GM18526 (cell line): ENCODE results near the gene IDE.

ENCODE experiments used
- POLR2A ChIP-seq: IDR thresholded peaks from 3 replicates; pipeline ENCODE4 v1.6.1; 2011; ENCODE audit not compliant: insufficient read length; ENCODE audit errors: extremely low read depth

The IDE gene

DNA sequence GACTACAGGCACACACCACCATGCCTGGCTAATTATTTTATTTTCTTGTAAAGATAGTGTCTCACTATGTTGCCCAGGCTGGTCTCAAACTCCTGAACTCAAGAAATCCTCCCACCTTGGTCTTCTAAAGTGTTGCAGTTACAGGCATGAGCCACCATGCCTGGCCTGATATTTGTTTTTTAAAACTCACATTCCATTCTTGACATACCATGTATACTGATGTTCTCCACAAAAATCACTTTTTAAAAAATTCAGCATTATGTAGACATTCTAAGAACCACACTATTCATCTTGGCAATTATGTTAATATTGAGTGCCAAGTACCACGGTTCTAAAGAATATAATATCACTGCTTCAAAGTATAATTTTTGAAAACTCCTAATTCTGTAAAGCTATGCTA lies 43.5 kb downstream of the IDE start:
- TF ChIP-seq POLR2A, result no peak

GRCh38 chr10:92527716-92528115 lies 46.2 kb downstream of the IDE start:
- no peak for TF ChIP-seq POLR2A

- TF ChIP-seq POLR2A, result no peak
These were observed 50.3 kb downstream of the IDE start for GRCh38 chr10:92523639-92524038.

DNA sequence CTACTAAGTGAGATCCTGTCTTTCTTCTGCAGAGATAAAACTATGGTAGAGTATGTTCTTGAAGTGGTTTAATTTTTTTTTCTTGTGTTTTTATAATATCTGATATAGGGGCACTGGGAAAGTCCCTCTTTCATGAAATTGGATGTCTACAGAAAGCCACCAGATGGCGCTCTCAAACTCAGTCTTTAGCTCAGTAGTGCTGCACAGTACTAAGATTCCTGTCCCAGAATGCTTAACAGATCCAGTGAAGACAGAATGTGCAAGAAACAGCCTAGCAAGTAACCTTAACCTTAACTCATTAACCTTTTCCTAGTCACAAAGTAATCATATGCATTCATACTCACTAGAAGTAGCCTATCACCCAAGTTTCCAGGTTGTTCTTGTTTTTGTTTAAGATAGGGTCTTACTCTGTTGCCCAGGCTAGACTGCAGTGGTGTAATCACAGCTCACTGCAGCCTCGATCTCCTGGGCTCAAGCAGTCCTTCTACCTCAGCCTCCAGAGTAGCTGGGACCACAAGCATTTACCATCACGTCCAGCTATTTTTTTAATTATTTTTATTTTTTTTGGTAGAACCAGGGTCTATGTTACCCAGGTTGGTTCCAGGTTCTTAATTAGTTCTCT lies 56.7 kb downstream of the IDE start:
- no peak for TF ChIP-seq POLR2A

DNA sequence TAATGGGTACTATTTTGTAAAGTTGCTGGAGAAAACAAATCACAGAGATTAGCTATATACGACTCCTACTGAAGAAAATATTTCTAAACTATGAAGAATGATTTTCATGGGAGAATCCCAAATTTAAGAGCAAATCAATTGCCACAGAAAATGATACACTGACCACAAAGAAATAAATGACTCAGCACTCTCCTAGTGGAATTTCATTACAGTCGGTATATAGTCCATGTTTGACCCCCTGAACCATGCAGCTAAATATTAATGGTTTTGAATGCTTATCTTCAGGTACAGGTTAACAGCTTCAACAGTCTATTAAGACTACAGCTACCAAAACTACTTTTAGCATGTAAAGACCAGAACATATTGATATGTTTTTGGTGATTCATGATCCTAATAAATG lies 65.0 kb downstream of the IDE start:
- TF ChIP-seq POLR2A, result no peak

DNA sequence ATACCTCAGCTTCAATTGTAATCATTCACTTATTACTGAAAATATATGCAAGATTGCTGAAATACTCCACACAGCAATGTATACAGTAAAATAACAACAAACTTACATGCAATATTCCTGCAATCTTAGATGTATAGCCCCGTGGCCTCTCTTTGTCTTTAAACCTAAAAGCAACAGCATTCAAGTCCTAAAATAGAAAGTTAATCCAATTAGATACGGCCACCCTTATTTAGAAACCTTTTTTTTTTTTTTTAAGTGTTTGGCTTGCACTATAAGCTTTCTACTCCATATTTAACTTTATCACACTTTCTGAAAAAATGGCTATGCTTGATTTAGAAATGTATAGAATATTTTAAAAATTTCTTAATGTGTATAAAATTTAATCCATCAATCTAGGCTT lies 67.6 kb downstream of the IDE start:
- no peak for TF ChIP-seq POLR2A

GRCh38 chr10:92505044-92505443 lies 68.8 kb downstream of the IDE start:
- no peak for TF ChIP-seq POLR2A

DNA sequence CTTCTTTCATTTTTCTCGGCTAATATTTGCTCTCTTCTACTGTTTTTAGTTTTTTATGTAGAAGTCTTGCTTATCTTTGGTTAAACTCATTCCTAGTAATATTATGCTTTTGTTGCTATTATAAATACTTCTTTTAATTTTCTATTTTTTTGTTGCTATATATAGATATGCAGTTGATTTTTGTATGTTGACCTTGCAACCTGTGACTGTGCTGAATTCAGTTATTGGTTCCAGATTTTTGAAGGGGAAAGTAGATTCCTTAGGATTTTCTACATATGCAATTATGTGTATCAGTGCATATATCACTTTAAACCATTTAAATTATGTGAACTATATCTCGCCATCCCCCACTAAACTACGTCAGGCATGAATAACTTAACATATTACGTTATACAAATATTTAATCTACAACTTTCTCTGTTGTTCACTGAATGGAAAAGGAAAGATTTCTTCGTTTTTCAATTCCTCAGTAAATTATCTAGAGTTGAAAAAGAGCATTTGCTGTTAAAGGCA lies 71.5 kb downstream of the IDE start:
- no peak for TF ChIP-seq POLR2A

DNA sequence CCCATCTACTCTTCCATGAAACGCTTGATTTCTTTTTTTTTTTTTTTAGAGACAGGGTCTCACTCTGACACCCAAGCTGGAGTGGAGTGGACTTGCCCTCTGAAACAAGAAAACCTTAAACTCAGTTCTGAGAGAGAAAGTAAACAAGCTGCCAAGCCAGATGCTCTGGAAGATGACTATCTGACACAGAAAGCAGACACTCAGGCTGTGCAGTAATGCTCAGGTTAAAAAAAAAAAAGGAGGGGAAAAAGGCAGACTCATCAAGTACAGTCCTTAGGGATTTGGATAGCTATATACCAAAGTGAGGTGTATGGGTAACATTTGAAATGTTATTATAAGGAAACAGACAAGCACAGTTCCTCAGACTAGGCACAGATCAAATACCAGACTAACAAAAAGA lies 80.5 kb downstream of the IDE start:
- TF ChIP-seq POLR2A, result no peak

GRCh38 chr10:92492748-92493240 lies 81.1 kb downstream of the IDE start:
- TF ChIP-seq POLR2A, result no peak

DNA sequence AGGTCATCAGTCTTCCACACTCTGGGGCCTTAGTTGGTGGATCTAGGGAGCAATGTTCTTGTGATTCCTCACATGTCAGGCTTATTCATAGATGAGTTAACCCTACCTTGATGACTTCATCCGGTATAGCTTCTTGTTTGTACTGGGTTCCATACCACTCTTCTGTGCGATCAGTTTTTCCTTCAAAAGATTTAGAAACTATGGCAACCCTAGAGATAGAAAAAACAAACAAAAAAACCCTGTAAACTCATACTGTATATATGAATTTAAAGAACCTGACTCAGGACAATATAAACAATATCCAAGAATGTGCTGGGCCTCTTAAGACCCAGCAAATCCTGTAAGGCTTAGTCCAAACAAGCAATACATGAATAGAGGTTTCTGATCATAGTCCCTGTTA lies 83.5 kb downstream of the IDE start:
- no peak for TF ChIP-seq POLR2A

- no peak for TF ChIP-seq POLR2A
These were observed 87.3 kb downstream of the IDE start for GRCh38 chr10:92486637-92487036.

GRCh38 chr10:92483539-92483938 lies 90.4 kb downstream of the IDE start:
- TF ChIP-seq POLR2A, result no peak

DNA sequence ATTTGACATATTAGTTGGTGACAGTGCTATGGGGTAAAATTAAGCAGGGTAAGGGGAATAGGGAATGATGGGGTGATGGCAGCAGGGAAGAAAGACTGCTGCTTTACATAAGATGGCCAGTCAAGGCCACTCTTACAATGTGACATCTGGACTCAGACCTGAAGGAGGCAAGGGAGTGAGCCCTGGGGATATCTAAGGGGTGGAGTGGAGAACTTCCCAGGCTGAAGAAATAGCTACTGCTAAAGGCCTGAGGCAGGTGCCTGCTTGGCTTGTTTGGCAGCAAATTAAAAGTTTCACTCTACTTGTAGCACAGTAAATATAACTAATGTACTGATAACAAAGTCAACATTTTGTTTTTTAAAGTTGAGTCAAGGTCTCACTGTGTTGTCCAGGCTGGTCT lies 93.5 kb downstream of the IDE start:
- no peak for TF ChIP-seq POLR2A

DNA sequence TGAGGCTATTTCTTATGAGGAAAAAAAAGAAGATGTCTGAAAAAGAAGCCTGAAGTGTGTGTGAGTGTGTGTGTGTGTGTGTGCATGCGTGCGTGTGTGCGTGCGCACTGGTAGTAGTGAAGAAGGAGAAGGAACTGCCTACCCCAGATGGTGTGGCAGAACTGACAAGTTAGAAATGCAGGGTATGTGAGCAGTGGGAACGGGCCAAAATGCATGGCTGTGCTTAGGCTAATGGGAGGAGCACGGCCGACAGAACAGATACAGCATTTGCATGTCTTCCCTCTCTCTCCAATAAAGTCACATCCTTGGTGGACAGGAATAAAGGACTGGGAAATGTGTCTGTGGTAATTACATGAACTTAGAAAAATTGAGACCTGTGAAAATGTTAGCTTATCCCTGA lies 94.3 kb downstream of the IDE start:
- no peak for TF ChIP-seq POLR2A

- no peak for TF ChIP-seq POLR2A
These were observed 95.4 kb downstream of the IDE start for GRCh38 chr10:92478536-92478935.

DNA sequence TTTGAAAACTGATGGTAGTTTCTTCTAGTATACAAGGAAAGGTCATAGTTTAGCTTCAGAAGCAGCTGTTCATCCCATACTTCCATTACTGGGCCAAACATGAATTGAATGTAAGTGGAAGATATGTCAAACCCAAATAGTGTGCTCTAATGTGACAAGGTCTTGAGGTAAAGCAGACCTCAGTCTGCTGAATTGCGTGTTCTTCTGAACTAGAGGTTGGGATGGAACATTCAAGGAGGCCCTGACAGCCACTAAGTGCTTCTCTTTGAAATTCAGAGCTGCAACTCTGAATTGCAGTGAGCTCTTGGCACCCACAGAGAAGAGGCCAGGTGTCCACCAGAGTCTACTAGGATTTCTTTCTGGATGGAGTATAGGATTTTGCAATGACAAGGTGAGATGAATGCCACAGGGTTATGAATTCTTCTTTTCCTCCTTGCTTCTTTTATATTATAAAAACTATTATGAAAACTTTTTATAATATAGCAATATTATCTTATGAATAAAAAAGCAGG lies 98.5 kb downstream of the IDE start:
- no peak for TF ChIP-seq POLR2A
